HG02840 (cell line): Measurements from ENCODE around the gene FUCA1.
"Not testable (repeated sequence)": the region's sequence is repeated elsewhere in the genome, so short reads cannot be mapped to it uniquely, and the experiment has no call there.

ENCODE experiments used
- ATAC-seq: cut with Tn5 transposase; IDR thresholded peaks from one replicate; pipeline ENCODE4 v1.9.1; 2021; ENCODE audit warnings: mild to moderate bottlenecking, moderate library complexity, moderate number of reproducible peaks; ENCODE audit not compliant: unreplicated experiment, low FRiP score

Gene FUCA1

GRCh38 chr1:23845163-23845562, 22.9 kb downstream of the FUCA1 start:
- ATAC-seq = no peak

DNA sequence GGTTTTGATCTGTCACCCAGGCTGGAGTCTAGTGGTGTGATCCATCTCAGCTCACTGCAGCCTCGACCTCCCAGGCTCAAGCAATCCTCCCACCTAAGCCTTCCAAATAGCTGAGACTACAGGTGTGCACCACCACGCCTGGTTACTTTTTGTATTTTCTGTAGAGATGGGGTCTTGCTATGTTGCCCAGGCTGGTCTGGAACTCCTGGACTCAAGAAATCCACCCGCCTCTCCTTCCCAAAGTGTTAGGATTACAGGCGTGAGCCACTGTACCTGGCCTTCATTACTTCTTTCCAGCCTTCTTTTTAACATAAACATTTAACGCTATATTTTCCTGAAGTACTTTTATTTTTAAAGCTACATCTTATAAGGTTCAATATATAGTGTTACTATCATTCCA, 24.4 kb downstream of the FUCA1 start:
- ATAC-seq = no peak

GRCh38 chr1:23838401-23838866, 29.7 kb downstream of the FUCA1 start:
- no peak for ATAC-seq

GRCh38 chr1:23837908-23838307, 30.2 kb downstream of the FUCA1 start:
- no peak for ATAC-seq

- no peak for ATAC-seq
These were observed 32.1 kb downstream of the FUCA1 start for GRCh38 chr1:23836037-23836436.

GRCh38 chr1:23834156-23834555, 33.9 kb downstream of the FUCA1 start:
- not testable (repeated sequence) for ATAC-seq

- no peak for ATAC-seq
These were observed 40.4 kb downstream of the FUCA1 start for GRCh38 chr1:23827717-23828116.

DNA sequence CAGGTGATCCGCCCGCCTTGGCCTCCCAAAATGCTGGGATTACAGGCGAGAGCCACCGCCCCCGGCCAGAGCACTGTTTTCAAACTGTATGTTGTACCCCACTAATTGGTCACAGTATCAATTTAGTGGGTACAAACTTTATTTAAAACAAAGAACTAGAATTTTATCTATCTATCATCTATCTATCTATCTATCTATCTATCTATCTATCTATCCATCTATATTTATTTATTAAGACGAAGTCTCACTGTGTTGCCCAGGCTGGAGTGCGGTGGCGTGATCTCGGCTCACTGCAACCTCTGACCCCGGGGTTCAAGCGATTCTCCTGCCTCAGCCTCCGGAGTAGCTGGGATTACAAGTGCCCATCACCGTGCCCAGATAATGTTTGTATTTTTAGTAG, 41.5 kb downstream of the FUCA1 start:
- not testable (repeated sequence) for ATAC-seq

DNA sequence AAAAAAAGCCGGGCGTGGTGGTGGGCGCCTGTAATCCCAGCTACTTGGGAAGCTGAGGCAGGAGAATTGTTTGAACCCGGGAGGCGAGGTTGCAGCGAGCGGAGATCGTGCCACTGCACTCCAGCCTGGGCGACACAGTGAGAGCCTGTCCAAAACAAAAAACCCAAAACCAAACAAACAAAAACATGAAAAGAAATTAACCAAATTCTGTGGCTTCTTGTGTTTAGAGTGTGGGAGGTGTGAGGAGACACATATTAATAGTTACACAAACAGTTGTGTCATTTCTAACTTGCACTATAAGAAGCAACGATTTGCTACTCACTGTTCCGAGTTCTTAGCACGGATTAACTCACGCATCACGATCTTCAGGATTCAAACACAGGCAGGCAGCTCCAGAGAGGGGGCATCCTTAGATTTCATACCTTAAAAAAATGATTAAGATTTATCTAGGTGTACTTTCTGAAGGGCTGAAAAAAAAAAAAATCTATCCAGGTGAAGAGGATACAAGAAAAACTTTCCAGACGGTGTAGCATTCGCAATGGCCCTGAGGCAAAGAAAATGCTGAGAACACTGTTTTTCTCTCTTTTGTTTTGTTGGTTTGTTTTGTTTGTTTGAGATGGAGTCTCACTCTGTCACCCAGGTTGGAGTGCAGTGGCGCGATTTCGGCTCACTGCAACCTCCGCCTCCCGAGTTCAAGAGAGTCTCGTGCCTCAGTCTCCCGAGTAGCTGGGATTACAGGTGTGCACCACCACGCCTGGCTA, 42.1 kb downstream of the FUCA1 start:
- no peak for ATAC-seq

- ATAC-seq = peak; percentile 81
These were observed 42.9 kb downstream of the FUCA1 start, which contains the start of gene HMGCL for GRCh38 chr1:23825076-23825761. Gene HMGCL (minus strand): TSS chr1:23825429. CDS start chr1:23825415, 14 bp downstream.

GRCh38 chr1:23824711-23825075, 43.4 kb downstream of the FUCA1 start:
- peak; percentile 8 for ATAC-seq

- no peak for ATAC-seq
These were observed 44.3 kb downstream of the FUCA1 start for GRCh38 chr1:23823767-23824166.

DNA sequence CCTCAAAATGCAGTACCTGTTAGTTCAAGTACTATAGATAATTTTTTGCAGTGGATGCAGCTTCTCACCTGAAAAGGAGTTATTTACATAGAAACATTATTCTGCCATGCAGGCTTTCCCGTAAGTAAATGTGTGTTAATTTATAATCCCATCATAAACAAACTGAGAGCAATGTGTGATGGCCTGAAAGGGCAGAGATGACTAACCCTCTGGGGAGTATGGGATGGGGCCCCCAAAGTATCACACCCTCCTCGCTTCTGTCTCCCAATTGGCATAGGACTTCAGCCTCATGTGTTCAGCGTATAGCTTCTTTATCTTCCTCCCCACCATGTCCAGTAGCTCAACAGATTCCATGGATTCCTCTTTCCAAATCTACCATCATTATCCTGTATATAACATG, 50.5 kb downstream of the FUCA1 start:
- no peak for ATAC-seq

DNA sequence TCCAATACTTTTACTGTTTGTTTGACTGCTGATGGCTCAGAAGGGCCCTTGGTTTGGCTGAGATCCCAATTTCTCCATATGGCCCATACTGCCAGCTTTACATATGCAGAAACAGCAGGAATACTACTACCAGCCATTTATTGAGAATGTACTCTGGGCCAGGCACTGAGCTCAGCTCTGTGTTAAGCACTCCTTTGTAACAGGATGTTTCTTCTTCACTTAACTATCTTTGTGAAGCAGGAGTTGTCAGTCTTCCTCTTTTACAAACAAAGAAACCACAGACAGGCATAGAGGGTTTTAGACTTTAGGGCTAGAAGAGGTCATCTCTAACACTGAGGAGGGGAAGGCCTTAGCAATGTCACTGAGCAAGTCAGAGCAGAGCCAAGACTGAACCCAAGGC, 51.2 kb downstream of the FUCA1 start:
- ATAC-seq = no peak

DNA sequence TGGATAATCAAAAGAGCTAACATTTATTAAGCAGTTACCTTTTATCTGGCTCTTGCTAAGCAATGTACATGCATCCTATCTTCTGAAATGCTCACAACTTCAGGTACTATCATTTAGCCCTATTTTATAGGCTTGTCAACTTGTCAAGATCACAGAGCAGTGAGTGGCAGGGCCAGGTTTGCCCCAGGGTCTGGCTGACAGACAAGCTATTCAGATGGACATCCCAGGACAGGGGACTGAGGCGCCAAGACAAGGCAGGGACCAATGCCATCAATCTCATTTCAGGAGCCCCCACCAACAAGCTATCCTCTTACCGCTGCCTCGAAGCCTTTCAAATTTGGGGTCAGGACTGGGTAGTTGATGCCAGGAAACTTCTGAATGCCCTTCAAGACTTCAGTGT, 51.7 kb downstream of the FUCA1 start:
- no peak for ATAC-seq

GRCh38 chr1:23814016-23814415, 54.1 kb downstream of the FUCA1 start:
- no peak for ATAC-seq

GRCh38 chr1:23810818-23811540, 57.1 kb downstream of the FUCA1 start:
- no peak for ATAC-seq

GRCh38 chr1:23809751-23810171, 58.3 kb downstream of the FUCA1 start:
- ATAC-seq = no peak

GRCh38 chr1:23807453-23807852, 60.6 kb downstream of the FUCA1 start:
- ATAC-seq = no peak

- ATAC-seq = no peak
These were observed 61.8 kb downstream of the FUCA1 start for GRCh38 chr1:23806280-23806679.

GRCh38 chr1:23805025-23805424, 63.1 kb downstream of the FUCA1 start:
- no peak for ATAC-seq
